K562 (cell line): Measurements from ENCODE around the gene SLC2A13. TPM values are rescaled to one million over a fixed set of nuclear protein-coding genes. Genes with fewer than 3 reads are reported as not detected.

Experiments
- LARP7 ChIP-seq: fragments of 450-650 bp; IDR thresholded peaks from 2 replicates; pipeline ENCODE4 v1.6.1; 2016
- NFATC3 ChIP-seq: fragments of 450-650 bp; IDR thresholded peaks from 2 replicates; pipeline ENCODE4 v1.6.1; 2017; ENCODE audit warnings: mild to moderate bottlenecking
- ZMIZ1 ChIP-seq, 2 experiments: fragments of 150-350 bp in 1 of 2; IDR thresholded peaks; 2 replicates each; pipeline ENCODE4 v1.6.1; 2012 to 2016; ENCODE audit warnings: low read depth in 2 of 2, low read length in 2 of 2, mild to moderate bottlenecking in 1 of 2, moderate library complexity in 1 of 2
- ZNF224 ChIP-seq: sonication (generic); formaldehyde crosslinking; IDR thresholded peaks from 2 replicates; pipeline ENCODE4 v1.8.0; 2022; ENCODE audit warnings: mild to moderate bottlenecking, missing genetic modification reagents
- polyA plus RNA-seq, 8 experiments: library from polyadenylated mRNA; depleted of rRNA in 4 of 8; stranded (reverse) in 5 of 8; unstranded in 3 of 8; fragments of >200 nt; fragmentation: Nextera tagmentation in 2 of 8; fragmentation: Illumina TruSeq in 1 of 8; extraction: Ambion mirVana in 2 of 8; extraction: Trizol in 1 of 8; gene quantifications; 2 replicates each; pipeline versions ENCODE4 v1.2.1 to v1.2.3, GENCODE V29; 2011 to 2014; ENCODE audit warnings: inconsistent platforms in 1 of 8, missing spikeins in 1 of 8
- total RNA-seq, 7 experiments: library from RNA; depleted of rRNA in 6 of 7; stranded (reverse); fragments of >200 nt in 6 of 7; fragmentation: Illumina TruSeq in 2 of 7; extraction: Trizol in 2 of 7; gene quantifications; 2 replicates each; pipeline versions ENCODE4 v1.2.1 to v1.2.3, GENCODE V29; 2011 to 2021; ENCODE audit warnings: low replicate concordance in 1 of 7
- TF ChIP-seq, protein P1 (sequence below): sonication (generic); formaldehyde crosslinking; IDR thresholded peaks from 2 replicates; pipeline ENCODE4 v1.8.1; 2023; ENCODE audit warnings: mild to moderate bottlenecking, missing genetic modification reagents

Gene SLC2A13
- total and polyA plus RNA-seq, 9 of the 15 experiments (the other 6 are each of a cell fraction or from before 2014, with no cell fraction given) = 1.7 to 12.4 (median 9.0) TPM

- no peak for TF ChIP-seq LARP7
- no peak for TF ChIP-seq ZNF224 (CRISPR knock-in tag)
- no peak for TF ChIP-seq ZMIZ1 (IDR thresholded peaks at IDR 0.05; ENCODE audit: low read depth in 2 of 2, low read length in 2 of 2)
- TF ChIP-seq NFATC3 = no peak
- TF ChIP-seq, protein P1, sequence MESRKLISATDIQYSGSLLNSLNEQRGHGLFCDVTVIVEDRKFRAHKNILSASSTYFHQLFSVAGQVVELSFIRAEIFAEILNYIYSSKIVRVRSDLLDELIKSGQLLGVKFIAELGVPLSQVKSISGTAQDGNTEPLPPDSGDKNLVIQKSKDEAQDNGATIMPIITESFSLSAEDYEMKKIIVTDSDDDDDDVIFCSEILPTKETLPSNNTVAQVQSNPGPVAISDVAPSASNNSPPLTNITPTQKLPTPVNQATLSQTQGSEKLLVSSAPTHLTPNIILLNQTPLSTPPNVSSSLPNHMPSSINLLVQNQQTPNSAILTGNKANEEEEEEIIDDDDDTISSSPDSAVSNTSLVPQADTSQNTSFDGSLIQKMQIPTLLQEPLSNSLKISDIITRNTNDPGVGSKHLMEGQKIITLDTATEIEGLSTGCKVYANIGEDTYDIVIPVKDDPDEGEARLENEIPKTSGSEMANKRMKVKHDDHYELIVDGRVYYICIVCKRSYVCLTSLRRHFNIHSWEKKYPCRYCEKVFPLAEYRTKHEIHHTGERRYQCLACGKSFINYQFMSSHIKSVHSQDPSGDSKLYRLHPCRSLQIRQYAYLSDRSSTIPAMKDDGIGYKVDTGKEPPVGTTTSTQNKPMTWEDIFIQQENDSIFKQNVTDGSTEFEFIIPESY = no peak
Measured at GRCh38 chr12:40110586-40110985, 4.7 kb upstream of the SLC2A13 start (continued).
